ENCODE measurements around the gene IFI27L2.

DNA sequence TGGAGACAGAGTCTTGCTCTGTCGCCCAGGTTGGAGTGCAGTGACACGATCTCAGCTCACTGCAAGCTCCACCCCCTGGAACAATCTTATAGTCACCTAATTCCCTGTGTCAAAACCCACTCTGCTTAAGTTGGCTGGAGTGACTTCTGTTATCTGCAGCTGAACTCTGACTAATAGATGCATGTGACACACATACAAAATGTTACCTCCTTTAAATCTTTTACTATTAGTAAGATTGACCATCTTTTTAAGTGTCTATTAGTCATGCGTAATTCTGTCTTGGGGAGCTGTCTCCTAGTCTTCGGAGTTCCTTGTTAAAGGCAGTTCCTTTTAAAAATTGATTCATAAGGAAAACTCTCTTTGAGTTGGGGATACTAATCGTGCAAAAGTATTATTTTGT, 40.9 kb downstream of the IFI27L2 start:
- TF ChIP-seq, protein P1, sequence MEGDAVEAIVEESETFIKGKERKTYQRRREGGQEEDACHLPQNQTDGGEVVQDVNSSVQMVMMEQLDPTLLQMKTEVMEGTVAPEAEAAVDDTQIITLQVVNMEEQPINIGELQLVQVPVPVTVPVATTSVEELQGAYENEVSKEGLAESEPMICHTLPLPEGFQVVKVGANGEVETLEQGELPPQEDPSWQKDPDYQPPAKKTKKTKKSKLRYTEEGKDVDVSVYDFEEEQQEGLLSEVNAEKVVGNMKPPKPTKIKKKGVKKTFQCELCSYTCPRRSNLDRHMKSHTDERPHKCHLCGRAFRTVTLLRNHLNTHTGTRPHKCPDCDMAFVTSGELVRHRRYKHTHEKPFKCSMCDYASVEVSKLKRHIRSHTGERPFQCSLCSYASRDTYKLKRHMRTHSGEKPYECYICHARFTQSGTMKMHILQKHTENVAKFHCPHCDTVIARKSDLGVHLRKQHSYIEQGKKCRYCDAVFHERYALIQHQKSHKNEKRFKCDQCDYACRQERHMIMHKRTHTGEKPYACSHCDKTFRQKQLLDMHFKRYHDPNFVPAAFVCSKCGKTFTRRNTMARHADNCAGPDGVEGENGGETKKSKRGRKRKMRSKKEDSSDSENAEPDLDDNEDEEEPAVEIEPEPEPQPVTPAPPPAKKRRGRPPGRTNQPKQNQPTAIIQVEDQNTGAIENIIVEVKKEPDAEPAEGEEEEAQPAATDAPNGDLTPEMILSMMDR (IDR thresholded peaks at IDR 0.05): no peak
- no peak for TF ChIP-seq EP300 (IDR thresholded peaks at IDR 0.05; ENCODE audit: low read depth)
- TF ChIP-seq POLR2A (IDR thresholded peaks at IDR 0.05): no peak

Measured in transverse colon (tissue), 3 donors.